T-cell (primary cell): ENCODE measurements around the gene ZNF429. TPM values are rescaled to one million over a fixed set of nuclear protein-coding genes. Genes with fewer than 3 reads are reported as not detected.

Source experiments
- ATAC-seq, 4 experiments: fragments of 200-7000 bp in 3 of 4; fragments of 150-1000 bp in 1 of 4; cut with Tn5 transposase; replicated peaks in 1 of 4; 1 replicate in 3 of 4; 2 replicates in 1 of 4; pipeline ENCODE4 v1.10.0; 2021; ENCODE audit warnings: moderate library complexity in 3 of 4, mild to moderate bottlenecking in 2 of 4, moderate number of reproducible peaks in 1 of 4
- CTCF ChIA-PET, 2 donors: fragments of 300-600 bp; sonication (Branson Sonifier 250); formaldehyde crosslinking; loops; one replicate each; lab custom pipeline; 2022; ENCODE audit warnings: antibody characterized with exemption in 2 of 2; lab: Charles Lee
- POLR2A ChIA-PET, 2 donors: fragments of 300-600 bp; sonication (Branson Sonifier 250); formaldehyde crosslinking; loops; one replicate each; lab custom pipeline; 2022; ENCODE audit warnings: antibody characterized with exemption in 2 of 2; lab: Charles Lee
- DNase-seq, 35 experiments: peaks; one replicate each; pipeline versions ENCODE4 v3.0.0 to v3.0.0-alpha.2; 2013 to 2023
- H3K27ac ChIP-seq: one replicate; pipeline ENCODE4 v1.5.1; 2013; ENCODE audit warnings: low read length
- H3K27me3 ChIP-seq, 2 experiments: replicated peaks in 1 of 2; 1 replicate in 1 of 2; 2 replicates in 1 of 2; pipeline versions ENCODE4 v1.6.1 to v1.7.0; 2013; ENCODE audit warnings: low read length in 1 of 2, mixed read lengths in 1 of 2; ENCODE audit not compliant: control insufficient read depth in 2 of 2, insufficient read depth in 2 of 2; ENCODE audit errors: extremely low read depth in 1 of 2
- H3K36me3 ChIP-seq, 2 donors: 1 replicate in 1 of 2; 2 replicates in 1 of 2; pipeline versions ENCODE4 v1.6.1 to v1.7.0; 2013; ENCODE audit warnings: low read length in 1 of 2; ENCODE audit not compliant: control insufficient read depth in 2 of 2, insufficient read depth in 1 of 2; ENCODE audit errors: extremely low read depth in 1 of 2
- H3K4me1 ChIP-seq, 2 experiments: 1 replicate in 1 of 2; 2 replicates in 1 of 2; pipeline versions ENCODE4 v1.6.1 to v1.7.0; 2013; ENCODE audit warnings: low read length in 2 of 2, mixed read lengths in 1 of 2; ENCODE audit not compliant: insufficient read depth in 2 of 2, control insufficient read depth in 1 of 2; ENCODE audit errors: extremely low read depth in 1 of 2
- H3K4me3 ChIP-seq, 2 donors: 1 replicate in 1 of 2; 2 replicates in 1 of 2; pipeline versions ENCODE4 v1.5.1 to v1.7.0; 2013; ENCODE audit warnings: mild to moderate bottlenecking in 2 of 2, low read length in 1 of 2, moderate library complexity in 1 of 2; ENCODE audit not compliant: control insufficient read depth in 1 of 2; ENCODE audit errors: extremely low read depth in 1 of 2
- H3K9me3 ChIP-seq: 2 replicates; pipeline ENCODE4 v1.7.0; 2013
- H3K27ac Mint-ChIP-seq, 2 donors: one replicate each; pipeline ENCODE4 v1.8.0; 2020 to 2021; ENCODE audit warnings: mild to moderate bottlenecking in 2 of 2, mixed read lengths in 2 of 2
- H3K27me3 Mint-ChIP-seq, 2 donors: one replicate each; pipeline ENCODE4 v1.8.0; 2021 to 2022; ENCODE audit warnings: mixed read lengths in 2 of 2
- H3K36me3 Mint-ChIP-seq: one replicate; pipeline ENCODE4 v1.8.0; 2021; ENCODE audit warnings: mixed read lengths
- H3K4me1 Mint-ChIP-seq, 3 donors: one replicate each; pipeline ENCODE4 v1.8.0; 2020 to 2022; ENCODE audit warnings: mixed read lengths in 3 of 3, mild to moderate bottlenecking in 1 of 3
- H3K4me3 Mint-ChIP-seq, 3 donors: one replicate each; pipeline ENCODE4 v1.8.0; 2020 to 2022; ENCODE audit warnings: mild to moderate bottlenecking in 3 of 3, mixed read lengths in 3 of 3, moderate library complexity in 3 of 3
- H3K9me3 Mint-ChIP-seq, 3 donors: one replicate each; pipeline ENCODE4 v1.8.0; 2020 to 2022; ENCODE audit warnings: mixed read lengths in 3 of 3
- WGBS: methylation state at CpG from one replicate; pipeline ENCODE4 v1.1.5; 2013; ENCODE audit warnings: missing lambda C conversion rate; ENCODE audit not compliant: insufficient coverage; 5-methylcytosine and 5-hydroxymethylcytosine counted together
- total RNA-seq, 35 experiments: library from RNA in 6 of 35; stranded (reverse) in 6 of 35; fragments of 120-200 nt in 1 of 35; gene quantifications; one replicate each; pipeline versions ENCODE4 v1.2.1 to v1.2.4 and lab custom pipeline; 2013 to 2026

The ZNF429 gene
- total RNA-seq, 5 donors from 2014 or later (not counting 1 experiment from before 2014, with no cell fraction given): 14.6 to 26.8 (median 24.3) TPM

DNA sequence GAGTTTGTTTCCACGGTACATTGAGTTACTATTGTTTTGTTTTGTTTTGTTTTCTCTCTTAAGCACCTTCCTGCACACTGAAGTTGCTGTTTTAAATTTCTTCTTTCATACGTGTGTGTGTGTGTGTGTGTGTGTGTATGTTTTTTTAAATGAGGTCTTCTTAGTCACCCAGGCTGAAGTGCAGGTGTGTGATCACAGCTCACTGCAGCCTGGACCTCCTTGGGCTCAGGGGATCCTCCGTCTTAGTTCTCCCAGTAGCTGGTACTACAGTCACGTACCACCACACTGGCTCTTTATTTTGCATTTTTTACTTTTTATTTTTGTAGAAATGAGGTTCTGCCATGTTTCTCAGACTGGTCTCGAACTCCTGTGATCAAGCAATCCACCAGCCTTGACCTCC lies 20.8 kb upstream of the ZNF429 start:
- Mint-ChIP-seq H3K4me1 (peaks cover 0 to 1% (median 0%) of the 10 kb centered on the region in 3 donors), H3K27ac (no peak overlapping the region), H3K36me3 (no peaks in the 10 kb centered on the region), H3K27me3 (no peaks in the 10 kb centered on the region), H3K4me3 (no peak overlapping the region), H3K9me3 (peaks cover 0 to 10% (median 4%) of the 10 kb centered on the region in 3 donors)
- Histone ChIP-seq H3K4me1 (peaks cover 0 to 7% of the 10 kb centered on the region in 2 experiments), H3K36me3 (no peaks in the 10 kb centered on the region), H3K9me3 (no peaks in the 10 kb centered on the region), H3K27me3 (no peaks in the 10 kb centered on the region), H3K27ac (no peak overlapping the region), H3K4me3 (no peak overlapping the region)
- ChIA-PET POLR2A (interaction anchor here in 1 of 2 donors (0.8 kb wide), 1 partner anchor 10 kb away, joined by 3 read pairs; no protein-coding TSS in a partner anchor), CTCF (interaction anchor here (0.6 to 2.1 kb wide), 4 partner anchors 85 to 1546 kb away, joined by 4 to 11 read pairs (median 6); no protein-coding TSS in a partner anchor)
- ATAC-seq (no peak), DNase-seq (no peak)
- 80% methylated on average over 1 of the region's 5 CpGs for WGBS

DNA sequence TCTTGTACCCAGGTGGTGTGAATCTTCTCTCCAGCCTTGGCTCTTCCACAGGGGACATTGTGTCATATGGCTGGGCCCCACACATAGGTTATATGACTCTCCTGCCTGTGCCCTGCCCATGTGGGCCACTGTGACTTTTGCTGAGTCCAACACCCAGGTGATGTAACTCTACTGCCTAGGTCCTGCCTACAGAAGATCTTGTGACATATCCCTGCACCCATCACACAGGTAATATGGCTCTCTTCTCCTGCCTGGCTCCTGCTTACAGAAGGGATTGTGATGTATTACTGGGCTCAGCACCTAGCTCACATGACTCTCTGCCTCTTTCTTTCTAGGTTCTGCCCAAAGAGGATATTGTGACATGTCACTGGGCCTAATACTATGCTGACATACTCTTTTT lies 19.5 kb upstream of the ZNF429 start:
- peaks cover 0 to 10% (median 4%) of the 10 kb centered on the region in 3 donors for H3K9me3 Mint-ChIP-seq

GRCh38 chr19:21487969-21488368 lies 17.4 kb upstream of the ZNF429 start:
- ATAC-seq (no peak), DNase-seq (no peak)
- Histone ChIP-seq H3K27ac (no peak overlapping the region), H3K36me3 (no peaks in the 10 kb centered on the region), H3K4me1 (peaks cover 0 to 5% of the 10 kb centered on the region in 2 experiments), H3K4me3 (no peak overlapping the region), H3K27me3 (no peaks in the 10 kb centered on the region), H3K9me3 (no peaks in the 10 kb centered on the region)
- H3K27ac Mint-ChIP-seq: no peak overlapping the region
- no peaks in the 10 kb centered on the region for H3K27me3 Mint-ChIP-seq
- POLR2A ChIA-PET: no interaction called here
- peaks cover 0 to 10% (median 4%) of the 10 kb centered on the region in 3 donors for H3K9me3 Mint-ChIP-seq
- no peaks in the 10 kb centered on the region for H3K36me3 Mint-ChIP-seq
- CTCF ChIA-PET: no interaction called here
- no peak overlapping the region for H3K4me3 Mint-ChIP-seq
- WGBS: 80% methylated on average over 1 of the region's 1 CpG
- no peaks in the 10 kb centered on the region for H3K4me1 Mint-ChIP-seq

More for the DNA sequence above, 19.5 kb upstream of the ZNF429 start:
- DNase-seq (no peak), ATAC-seq (no peak)
- Histone ChIP-seq H3K4me3 (no peak overlapping the region), H3K27ac (no peak overlapping the region), H3K27me3 (no peaks in the 10 kb centered on the region), H3K36me3 (no peaks in the 10 kb centered on the region), H3K9me3 (no peaks in the 10 kb centered on the region), H3K4me1 (peaks cover 0 to 7% of the 10 kb centered on the region in 2 experiments)
- H3K4me3 Mint-ChIP-seq: no peak overlapping the region
- no peaks in the 10 kb centered on the region for H3K27me3 Mint-ChIP-seq
- H3K36me3 Mint-ChIP-seq: no peaks in the 10 kb centered on the region
- H3K27ac Mint-ChIP-seq: no peak overlapping the region
- POLR2A ChIA-PET: interaction anchor here in 1 of 2 donors (0.7 kb wide), 1 partner anchor 16 kb away, joined by 5 read pairs; no protein-coding TSS in a partner anchor
- CTCF ChIA-PET: no interaction called here
- H3K4me1 Mint-ChIP-seq: peaks cover 0 to 1% (median 0%) of the 10 kb centered on the region in 3 donors

GRCh38 chr19:21491146-21491545 lies 14.3 kb upstream of the ZNF429 start:
- H3K4me3 Mint-ChIP-seq: no peak overlapping the region
- H3K27ac Mint-ChIP-seq: no peak overlapping the region
- Histone ChIP-seq H3K27me3 (no peaks in the 10 kb centered on the region), H3K27ac (no peak overlapping the region), H3K9me3 (no peaks in the 10 kb centered on the region), H3K4me3 (no peak overlapping the region), H3K36me3 (no peaks in the 10 kb centered on the region), H3K4me1 (no peaks in the 10 kb centered on the region)
- ATAC-seq: no peak
- POLR2A ChIA-PET: interaction anchor here in 1 of 2 donors (0.5 kb wide), 1 partner anchor 56 kb away, joined by 3 read pairs; no protein-coding TSS in a partner anchor
- 50% methylated on average over 2 of the region's 4 CpGs for WGBS
- CTCF ChIA-PET: interaction anchor here in 1 of 2 donors (0.6 kb wide), 1 partner anchor 90 kb away, joined by 3 read pairs; no protein-coding TSS in a partner anchor
- H3K4me1 Mint-ChIP-seq: no peaks in the 10 kb centered on the region
- H3K9me3 Mint-ChIP-seq: peaks cover 0 to 5% (median 4%) of the 10 kb centered on the region in 3 donors
- H3K36me3 Mint-ChIP-seq: no peaks in the 10 kb centered on the region
- H3K27me3 Mint-ChIP-seq: no peaks in the 10 kb centered on the region
- DNase-seq: no peak

- Histone ChIP-seq H3K9me3 (no peaks in the 10 kb centered on the region), H3K27me3 (no peaks in the 10 kb centered on the region), H3K4me3 (no peak overlapping the region), H3K4me1 (no peaks in the 10 kb centered on the region), H3K27ac (no peak overlapping the region), H3K36me3 (no peaks in the 10 kb centered on the region)
- peaks cover 0 to 2% (median 0%) of the 10 kb centered on the region in 3 donors for H3K9me3 Mint-ChIP-seq
- no peak overlapping the region for H3K4me3 Mint-ChIP-seq
- no peaks in the 10 kb centered on the region for H3K36me3 Mint-ChIP-seq
- no peak for DNase-seq
- 92% methylated on average over 6 of the region's 9 CpGs for WGBS
- CTCF ChIA-PET: no interaction called here
- H3K27me3 Mint-ChIP-seq: no peaks in the 10 kb centered on the region
- POLR2A ChIA-PET: no interaction called here
- no peak for ATAC-seq
- H3K27ac Mint-ChIP-seq: no peak overlapping the region
- H3K4me1 Mint-ChIP-seq: no peaks in the 10 kb centered on the region
These were observed 12.2 kb upstream of the ZNF429 start for GRCh38 chr19:21492947-21493906.

- Mint-ChIP-seq H3K27me3 (no peaks in the 10 kb centered on the region), H3K4me3 (no peak overlapping the region), H3K27ac (no peak overlapping the region), H3K4me1 (no peaks in the 10 kb centered on the region), H3K36me3 (no peaks in the 10 kb centered on the region), H3K9me3 (no peaks in the 10 kb centered on the region)
- no peaks in the 10 kb centered on the region for H3K9me3 ChIP-seq
- no peak overlapping the region for H3K27ac ChIP-seq
- DNase-seq (no peak), ATAC-seq (no peak)
- POLR2A ChIA-PET: no interaction called here
- no peaks in the 10 kb centered on the region for H3K36me3 ChIP-seq
- no peak overlapping the region for H3K4me3 ChIP-seq
- CTCF ChIA-PET: no interaction called here
- 100% methylated on average over 1 of the region's 4 CpGs for WGBS
- H3K4me1 ChIP-seq: no peaks in the 10 kb centered on the region
- no peaks in the 10 kb centered on the region for H3K27me3 ChIP-seq
These were observed 8.5 kb upstream of the ZNF429 start for GRCh38 chr19:21496876-21497275.
